D721Med (cell line): ENCODE measurements around the gene OR6P1.

Experiments used
- DNase-seq: peaks from one replicate; pipeline ENCODE4 v3.0.0; 2011; ENCODE audit warnings: low spot score; ENCODE audit not compliant: insufficient read length
- FAIRE-seq: peaks from 2 replicates; lab custom pipeline; 2011; peaks lifted over from hg19 to GRCh38; lab: Jason Lieb, UNC
- CTCF ChIP-seq: IDR thresholded peaks from 2 replicates; pipeline ENCODE4 v1.5.1; 2012; ENCODE audit warnings: mild to moderate bottlenecking, control low read depth; ENCODE audit not compliant: insufficient read depth; ENCODE audit errors: missing control alignments

OR6P1 gene

GRCh38 chr1:158554352-158554751, 16.0 kb downstream of the OR6P1 start, which contains the start of gene OR6Y1:
OR6Y1 (minus strand) TSS chr1:158554405; CDS start chr1:158548105, 6,300 bp downstream.
- no peak for TF ChIP-seq CTCF
- DNase-seq = no peak
- FAIRE-seq = no peak

- no peak for FAIRE-seq
- TF ChIP-seq CTCF = no peak
- no peak for DNase-seq
Observed at GRCh38 chr1:158552296-158552695, 18.1 kb downstream of the OR6P1 start.

GRCh38 chr1:158547533-158547932, 22.8 kb downstream of the OR6P1 start:
- no peak for TF ChIP-seq CTCF
- FAIRE-seq (no peak), DNase-seq (no peak)

- no peak for DNase-seq
- no peak for TF ChIP-seq CTCF
- FAIRE-seq = no peak
Observed at GRCh38 chr1:158537609-158538008, 32.8 kb downstream of the OR6P1 start.

GRCh38 chr1:158534496-158534895, 35.9 kb downstream of the OR6P1 start:
- DNase-seq (no peak), FAIRE-seq (no peak)

GRCh38 chr1:158527190-158527815, 43.1 kb downstream of the OR6P1 start:
- peak; percentile 37 for TF ChIP-seq CTCF
- DNase-seq (no peak), FAIRE-seq (no peak)

More at GRCh38 chr1:158534496-158534895, 35.9 kb downstream of the OR6P1 start:
- TF ChIP-seq CTCF = no peak

- DNase-seq = no peak
- TF ChIP-seq CTCF = no peak
- FAIRE-seq = no peak
Observed at GRCh38 chr1:158521666-158522058, 48.7 kb downstream of the OR6P1 start.
